NT2/D1 (cell line): Measurements from ENCODE around the gene SH3BP4.

Experiments
- SUZ12 ChIP-seq: IDR thresholded peaks from 2 replicates; pipeline ENCODE4 v1.6.1; 2011; ENCODE audit not compliant: insufficient read length, insufficient read depth; ENCODE audit errors: extremely low read depth
- YY1 ChIP-seq: IDR thresholded peaks from 2 replicates; pipeline ENCODE4 v1.6.1; 2011; ENCODE audit not compliant: insufficient read length, insufficient read depth
- ZNF274 ChIP-seq: IDR thresholded peaks from 2 replicates; pipeline ENCODE4 v1.6.1; 2011; ENCODE audit warnings: mild to moderate bottlenecking, low read depth, low read length

GRCh38 chr2:234982096-234982834 lies 30.4 kb downstream of the SH3BP4 start:
- TF ChIP-seq YY1 (no peak), SUZ12 (no peak), ZNF274 (no peak)
